Measurements from ENCODE around the gene ZMPSTE24.
A peak's percentile ranks its signal among the peaks of the same experiment; 100 is the strongest.
"Not testable (repeated sequence)": the region's sequence is repeated elsewhere in the genome, so short reads cannot be mapped to it uniquely, and the experiment has no call there.

The ZMPSTE24 gene

GRCh38 chr1:40318970-40319621 is 61.1 kb downstream of the ZMPSTE24 start:
- DNase-seq (ENCODE audit: low read depth), result peak; percentile 39

GRCh38 chr1:40331403-40331802 is 73.4 kb downstream of the ZMPSTE24 start:
- not testable (repeated sequence) for DNase-seq (ENCODE audit: low read depth)

GRCh38 chr1:40332695-40333094 is 74.7 kb downstream of the ZMPSTE24 start:
- no peak for DNase-seq (ENCODE audit: low read depth)

DNA sequence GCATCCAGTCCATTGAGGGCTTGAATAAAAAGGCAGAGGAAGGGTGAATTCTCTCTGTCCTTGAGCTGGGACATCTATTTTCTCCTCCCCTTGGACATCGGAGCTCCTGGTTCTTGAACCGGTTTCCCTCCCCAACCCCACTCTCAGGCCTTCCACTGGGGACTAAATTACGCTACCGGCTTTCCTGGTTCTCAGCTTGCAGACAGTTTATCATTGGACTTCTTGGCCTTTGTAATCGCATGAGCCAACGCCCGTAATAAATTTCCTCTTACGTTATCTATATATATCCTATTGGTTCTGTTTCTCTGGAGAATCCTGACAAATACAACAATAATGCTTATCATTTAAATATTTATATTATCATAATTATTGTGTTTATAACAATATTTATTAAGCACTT is 79.4 kb downstream of the ZMPSTE24 start:
- DNase-seq (ENCODE audit: low read depth), result no peak

- peak; percentile 73 for DNase-seq (ENCODE audit: low read depth)
Observed at GRCh38 chr1:40338745-40339419, 80.8 kb downstream of the ZMPSTE24 start.

GRCh38 chr1:40339420-40340323 is 81.6 kb downstream of the ZMPSTE24 start:
- DNase-seq (ENCODE audit: low read depth), result no peak

GRCh38 chr1:40341491-40342380 is 83.7 kb downstream of the ZMPSTE24 start:
- DNase-seq (ENCODE audit: low read depth), result peak; percentile 22

DNA sequence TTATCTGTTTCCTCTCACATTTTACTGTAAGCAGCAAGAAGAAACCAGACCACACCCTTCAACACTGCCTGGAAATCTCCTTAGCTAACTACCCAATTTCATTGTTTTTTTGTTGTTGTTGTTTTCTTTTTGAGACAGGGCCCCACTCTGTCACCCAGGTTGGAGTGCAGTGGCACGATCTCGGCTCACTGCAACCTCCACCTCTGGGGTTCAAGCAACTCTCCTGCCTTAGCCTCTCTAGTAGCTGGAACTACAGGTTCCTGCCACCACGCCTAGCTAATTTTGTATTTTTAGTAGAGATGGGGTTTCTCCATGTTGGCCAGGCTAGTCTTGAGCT is 84.3 kb downstream of the ZMPSTE24 start:
- not testable (repeated sequence) for DNase-seq (ENCODE audit: low read depth)

Measured in amniotic epithelial cell (primary cell).